RPMI7951 (cell line): ENCODE measurements around the gene TXNRD2. TPM values are rescaled to one million over a fixed set of nuclear protein-coding genes. Genes with fewer than 3 reads are reported as not detected.

Experiments
- DNase-seq: peaks from one replicate; pipeline ENCODE4 v3.0.0-alpha.2; 2012; ENCODE audit warnings: low read depth
- total RNA-seq: library from RNA; depleted of rRNA; stranded (reverse); fragments of >200 nt; shearing (Covaris generic); gene quantifications from 2 replicates; pipeline ENCODE4 v1.2.3, GENCODE V29; 2014

Gene TXNRD2
- total RNA-seq, 1 experiment from 2014 or later, result 24.9 TPM

DNA sequence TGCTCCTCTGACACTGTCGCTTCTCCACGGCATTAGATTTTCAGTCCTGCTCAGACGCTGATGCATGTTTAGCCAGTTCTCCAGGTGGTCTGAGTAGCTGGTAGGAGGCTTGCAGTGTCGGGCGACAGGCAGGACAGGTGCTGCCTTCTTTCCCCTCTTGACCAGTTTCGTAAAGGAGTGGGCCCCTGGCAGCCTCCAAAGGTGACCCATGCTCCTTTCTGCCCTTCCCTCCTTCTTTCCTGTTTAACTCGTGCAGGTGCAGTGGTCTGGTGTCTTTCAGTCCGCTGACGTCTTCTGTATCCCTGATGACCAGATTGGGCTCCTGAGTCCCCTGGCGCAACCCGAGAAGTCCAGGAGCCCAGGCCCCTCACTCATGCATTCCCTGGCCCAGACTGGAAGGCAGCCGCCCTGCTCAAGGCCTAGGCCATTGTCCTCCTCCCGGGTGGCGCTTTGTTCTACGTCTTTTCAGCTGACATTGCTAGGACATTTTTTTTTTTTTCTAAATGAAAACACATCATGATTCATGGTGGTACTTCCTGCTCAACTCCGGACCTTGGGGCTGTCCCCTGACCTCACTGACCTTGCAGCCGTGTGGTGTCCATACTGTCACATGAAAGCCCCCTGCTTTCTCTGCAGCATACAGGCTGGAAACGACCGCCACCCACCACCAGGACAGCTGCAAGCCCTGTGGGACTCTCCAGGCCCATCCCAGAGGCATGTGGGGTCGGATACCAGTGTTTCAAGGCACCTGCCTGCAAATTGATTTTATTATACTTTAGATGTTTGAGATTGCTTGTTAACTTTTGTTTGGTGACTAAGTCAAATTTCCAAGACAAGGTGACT, 25.5 kb upstream of the TXNRD2 start:
- no peak for DNase-seq

DNA sequence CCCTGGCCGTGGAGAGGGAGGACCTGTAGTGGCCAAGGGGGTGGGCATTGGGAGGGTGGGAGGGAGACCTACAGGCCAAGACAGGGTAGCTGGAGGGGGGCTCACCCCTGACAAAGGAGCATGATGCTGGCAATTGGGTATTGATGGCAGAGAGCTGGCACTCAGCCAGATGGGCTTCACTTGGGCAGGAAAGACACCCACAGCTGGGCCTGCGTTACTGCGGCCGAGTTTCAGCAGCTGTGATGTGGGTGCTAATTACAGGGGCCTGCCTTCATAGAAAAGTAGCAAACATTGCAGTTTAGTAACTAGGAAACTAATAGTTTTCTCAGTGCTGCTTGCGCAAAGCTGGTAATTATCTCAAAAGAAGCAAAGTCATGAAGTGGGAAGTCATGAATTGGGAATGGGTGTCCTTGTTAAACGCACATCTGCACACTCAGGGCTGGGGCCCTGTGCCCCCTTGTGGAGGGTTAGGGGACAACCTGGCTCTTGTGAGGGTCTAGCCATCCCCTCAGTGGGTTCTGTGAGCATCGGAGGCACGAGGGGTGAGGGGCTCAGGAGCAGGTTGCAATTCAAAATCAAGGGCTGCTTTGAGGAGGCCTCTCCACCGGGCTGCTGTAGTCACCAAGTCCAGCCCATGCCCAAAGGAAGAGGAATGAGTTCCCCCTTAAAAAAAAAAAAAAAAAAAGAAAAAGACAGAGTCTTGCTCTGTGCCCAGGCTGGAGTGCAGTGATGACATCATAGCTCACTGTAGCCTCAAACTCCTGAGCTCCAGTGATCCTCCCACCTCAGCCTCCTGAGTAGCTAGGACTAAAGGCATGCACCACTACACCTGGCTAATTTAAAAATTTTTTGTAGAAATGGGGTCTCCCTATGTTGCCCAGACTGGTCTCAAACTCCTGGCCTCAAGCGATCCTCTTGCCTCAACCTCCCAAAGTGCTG, 24.4 kb upstream of the TXNRD2 start:
- no peak for DNase-seq

DNA sequence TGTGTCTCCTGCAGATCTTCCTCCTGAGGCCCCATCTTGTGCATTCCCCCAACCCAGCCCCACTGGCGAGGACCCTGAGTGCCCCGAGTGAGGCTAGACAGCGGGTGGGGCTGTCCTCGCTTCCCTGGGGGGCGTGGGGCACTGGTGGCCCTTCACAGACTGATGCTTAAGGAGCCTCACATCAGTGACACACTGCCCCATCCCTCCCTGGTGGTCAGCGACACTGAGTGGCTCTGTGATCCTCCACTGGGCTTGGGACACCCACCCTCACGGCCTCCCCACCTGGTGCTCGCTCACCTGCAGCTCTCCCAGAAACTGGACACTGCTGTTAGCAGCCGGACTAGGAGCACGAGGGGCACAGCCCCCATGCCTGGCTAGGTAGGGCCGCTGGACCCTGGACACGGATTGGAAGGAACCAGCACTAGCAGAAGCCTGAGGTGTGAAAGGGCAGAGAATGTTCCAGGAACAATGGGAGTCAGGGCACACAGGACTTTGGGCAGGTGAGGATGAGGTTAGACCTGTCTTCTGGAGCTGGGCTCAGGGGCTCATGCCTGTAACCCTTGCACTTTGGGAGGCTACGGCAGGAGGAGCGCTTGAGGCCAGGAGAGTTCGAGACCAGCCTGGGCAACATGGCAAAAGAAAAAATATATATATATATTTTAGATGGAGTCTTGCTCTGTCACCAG, 23.2 kb upstream of the TXNRD2 start:
- DNase-seq, result no peak

DNA sequence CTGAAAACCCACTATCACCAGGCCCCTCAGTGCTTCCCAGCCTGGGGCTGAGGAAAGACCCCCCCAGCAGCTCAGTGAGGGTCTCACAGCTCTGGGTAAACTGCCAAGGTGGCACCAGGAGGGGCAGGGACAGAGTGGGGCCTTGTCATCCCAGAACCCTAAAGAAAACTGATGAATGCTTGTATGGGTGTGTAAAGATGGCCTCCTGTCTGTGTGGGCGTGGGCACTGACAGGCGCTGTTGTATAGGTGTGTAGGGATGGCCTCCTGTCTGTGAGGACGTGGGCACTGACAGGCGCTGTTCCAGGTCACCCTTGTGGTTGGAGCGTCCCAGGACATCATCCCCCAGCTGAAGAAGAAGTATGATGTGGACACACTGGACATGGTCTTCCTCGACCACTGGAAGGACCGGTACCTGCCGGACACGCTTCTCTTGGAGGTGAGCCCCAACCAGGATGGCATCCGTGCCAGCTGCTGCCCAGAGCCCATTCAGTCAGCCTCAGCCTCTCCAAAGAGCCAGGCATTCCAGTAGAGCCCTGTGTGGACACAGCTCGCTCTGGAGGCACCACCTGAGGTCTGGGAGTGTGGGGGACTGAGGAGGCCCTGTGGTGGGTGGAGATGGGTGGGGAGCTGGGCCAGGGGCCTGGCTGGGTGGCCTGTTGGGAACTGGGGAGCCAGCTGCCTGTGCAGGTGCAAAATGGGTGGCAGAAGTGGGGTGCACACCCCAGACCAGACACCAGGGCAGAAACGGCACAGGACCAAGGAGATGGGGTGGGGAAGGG, 22.4 kb upstream of the TXNRD2 start:
- DNase-seq, result no peak

DNA sequence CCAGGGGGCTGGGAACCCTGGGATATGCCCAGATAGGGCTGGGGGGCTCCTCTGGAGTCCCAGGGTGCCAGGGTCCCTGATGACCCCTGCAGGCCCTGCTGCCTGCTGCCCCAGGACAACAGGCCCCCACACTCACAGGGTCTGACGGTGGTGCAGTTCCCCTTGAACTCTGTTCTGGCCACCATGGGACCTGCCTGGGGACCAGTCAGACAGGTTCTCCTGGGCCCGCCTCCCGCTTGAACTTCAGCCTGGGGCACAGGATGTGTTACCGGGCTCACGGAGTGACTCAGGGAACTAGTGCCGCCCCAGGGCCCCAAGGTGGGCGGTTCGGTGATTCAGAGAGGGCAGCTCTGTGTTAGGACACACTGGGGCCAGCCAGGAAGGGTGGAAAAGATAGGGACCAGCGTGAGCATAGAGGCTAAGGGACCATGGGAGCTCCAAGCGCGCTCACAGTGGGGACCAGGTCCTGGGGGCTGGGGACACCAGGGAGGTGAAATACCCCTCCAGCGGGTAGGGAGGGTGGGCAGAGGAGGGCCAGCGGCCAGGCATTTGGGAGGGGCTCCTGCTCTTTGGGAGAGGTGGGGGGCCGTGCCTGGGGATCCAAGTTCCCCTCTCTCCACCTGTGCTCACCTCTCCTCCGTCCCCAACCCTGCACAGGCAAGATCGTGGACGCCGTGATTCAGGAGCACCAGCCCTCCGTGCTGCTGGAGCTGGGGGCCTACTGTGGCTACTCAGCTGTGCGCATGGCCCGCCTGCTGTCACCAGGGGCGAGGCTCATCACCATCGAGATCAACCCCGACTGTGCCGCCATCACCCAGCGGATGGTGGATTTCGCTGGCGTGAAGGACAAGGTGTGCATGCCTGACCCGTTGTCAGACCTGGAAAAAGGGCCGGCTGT, 21.5 kb upstream of the TXNRD2 start:
- DNase-seq, result peak; percentile 66

DNA sequence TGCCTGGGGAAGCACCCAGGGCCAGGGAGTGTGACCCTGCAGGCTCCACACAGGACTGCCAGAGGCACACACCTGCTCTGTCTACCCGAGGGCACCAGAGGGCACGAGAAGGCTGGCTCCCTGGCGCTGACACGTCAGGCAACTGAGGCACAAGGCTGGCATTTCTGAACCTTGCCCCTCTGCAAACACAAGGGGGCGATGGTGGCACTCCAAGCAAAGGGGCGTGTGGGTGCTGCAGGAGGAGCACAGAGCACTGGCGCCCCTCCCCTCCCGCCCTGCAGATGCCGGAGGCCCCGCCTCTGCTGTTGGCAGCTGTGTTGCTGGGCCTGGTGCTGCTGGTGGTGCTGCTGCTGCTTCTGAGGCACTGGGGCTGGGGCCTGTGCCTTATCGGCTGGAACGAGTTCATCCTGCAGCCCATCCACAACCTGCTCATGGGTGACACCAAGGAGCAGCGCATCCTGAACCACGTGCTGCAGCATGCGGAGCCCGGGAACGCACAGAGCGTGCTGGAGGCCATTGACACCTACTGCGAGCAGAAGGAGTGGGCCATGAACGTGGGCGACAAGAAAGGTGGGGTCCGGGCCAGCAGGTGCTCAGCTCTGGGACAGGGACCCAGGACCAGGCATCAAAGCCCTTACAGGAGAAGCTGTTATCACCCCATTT, 20.8 kb upstream of the TXNRD2 start:
- DNase-seq, result peak; percentile 45

DNA sequence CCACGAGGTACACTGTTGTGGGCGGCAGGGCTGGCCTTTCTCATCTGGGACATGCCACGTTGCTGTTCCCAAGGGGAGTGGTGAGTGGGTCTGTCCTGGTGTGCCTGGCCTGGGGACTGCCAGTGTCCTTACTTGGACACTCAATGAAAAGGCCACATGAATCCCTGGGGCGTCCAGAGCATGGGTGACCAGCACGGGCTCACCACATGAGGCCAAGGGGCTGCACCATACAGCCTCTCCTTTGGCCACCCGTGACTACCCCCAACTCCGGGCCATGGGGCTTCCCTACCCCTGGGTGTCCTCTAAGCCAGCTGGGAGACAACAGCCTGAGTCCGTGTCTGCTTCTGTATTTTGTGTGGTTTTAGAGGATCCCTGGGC, 20.2 kb upstream of the TXNRD2 start:
- no peak for DNase-seq

DNA sequence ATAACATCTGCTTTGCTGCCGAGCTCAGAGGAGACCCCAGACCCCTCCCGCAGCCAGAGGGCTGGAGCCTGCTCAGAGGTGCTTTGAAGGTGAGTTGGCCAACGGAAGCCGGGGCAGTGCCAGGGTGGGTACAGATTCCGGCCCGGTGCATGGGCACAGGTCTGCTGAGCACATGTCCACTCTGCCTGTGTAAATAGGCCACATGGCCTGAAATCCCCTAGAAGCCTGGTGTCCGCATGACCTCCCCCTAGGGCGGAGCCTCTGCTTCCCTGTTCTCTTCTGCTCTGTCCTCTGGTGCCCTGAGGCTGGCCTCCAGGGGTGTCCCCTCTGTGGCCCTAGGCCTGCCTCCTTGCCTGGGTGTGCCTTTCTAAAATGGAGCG, 19.6 kb upstream of the TXNRD2 start:
- DNase-seq, result no peak

DNA sequence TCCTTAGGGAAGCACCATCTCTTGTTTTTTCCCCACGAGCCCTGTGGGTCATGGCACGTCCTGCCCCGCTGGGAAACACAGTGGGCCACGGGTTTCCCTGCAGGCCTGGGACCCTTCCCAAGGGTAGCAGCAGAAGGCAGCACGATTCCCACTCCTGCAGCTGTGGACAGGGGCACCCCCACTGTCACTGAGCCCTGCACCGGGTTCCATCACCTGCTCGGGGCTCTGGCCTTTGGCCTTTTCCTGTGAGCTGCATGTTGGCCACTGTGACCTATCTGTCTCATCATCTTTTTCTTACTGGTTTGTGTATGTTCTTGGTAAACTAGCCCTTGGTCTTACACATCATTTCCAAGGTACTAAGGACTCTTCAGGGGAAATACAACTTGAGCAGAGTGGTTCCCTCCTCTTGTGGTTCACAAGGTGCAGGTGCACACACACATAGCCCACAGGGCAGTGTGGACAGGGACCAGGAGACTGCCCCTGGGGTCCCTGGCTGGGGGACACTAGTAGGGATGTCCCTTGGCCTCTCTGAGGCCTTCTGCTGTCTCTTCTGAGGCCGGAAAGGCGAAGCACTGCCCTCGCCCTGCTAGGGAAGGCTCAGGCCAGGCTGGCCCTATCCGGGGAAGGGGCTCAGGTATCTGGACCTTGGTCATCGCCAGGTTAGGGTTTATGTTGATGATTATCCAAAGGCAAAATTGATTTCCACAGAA, 19.0 kb upstream of the TXNRD2 start:
- DNase-seq, result no peak

DNA sequence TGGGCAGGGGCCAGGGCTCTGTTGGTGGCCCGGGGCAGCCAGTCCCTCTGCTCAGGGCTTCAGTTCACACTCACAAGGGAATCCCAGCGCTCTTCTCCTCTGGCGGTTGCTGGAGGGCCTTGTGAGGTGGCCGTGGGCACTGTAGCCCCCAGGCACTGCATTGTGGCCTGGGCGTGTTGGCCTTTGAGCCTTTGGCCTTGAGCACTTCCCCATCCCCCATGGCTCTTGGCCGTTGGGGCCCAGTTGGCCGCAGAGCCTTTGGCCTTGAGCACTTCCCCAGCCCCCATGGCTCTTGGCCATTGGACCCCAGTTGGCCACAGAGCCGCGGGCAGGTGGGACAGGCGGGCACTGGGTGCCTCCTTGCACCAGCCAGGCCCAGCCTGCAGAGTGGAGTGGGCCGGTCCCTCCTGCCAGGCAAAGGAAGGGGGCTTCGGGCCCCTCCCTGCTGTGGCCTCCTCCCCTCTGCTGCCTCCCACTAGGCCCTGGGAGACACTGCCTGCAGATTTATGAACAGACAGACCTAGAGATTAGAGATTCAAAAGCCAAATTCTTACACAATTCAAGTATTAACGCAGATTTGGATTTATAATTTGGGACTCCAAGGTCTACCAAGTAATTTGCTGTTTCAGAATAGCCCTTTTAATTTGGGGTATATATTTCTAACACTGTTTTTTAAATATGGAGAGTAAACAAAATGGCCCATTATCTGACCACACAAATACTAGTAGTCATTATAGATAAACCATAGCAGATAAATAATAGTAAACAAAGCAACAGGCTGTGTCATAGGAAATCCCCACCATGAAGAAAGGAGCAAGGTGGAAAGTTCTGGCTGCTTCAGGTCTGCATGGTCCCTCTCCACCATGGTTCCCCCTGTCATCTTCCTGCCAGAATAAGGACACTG, 18.2 kb upstream of the TXNRD2 start:
- DNase-seq, result no peak

DNA sequence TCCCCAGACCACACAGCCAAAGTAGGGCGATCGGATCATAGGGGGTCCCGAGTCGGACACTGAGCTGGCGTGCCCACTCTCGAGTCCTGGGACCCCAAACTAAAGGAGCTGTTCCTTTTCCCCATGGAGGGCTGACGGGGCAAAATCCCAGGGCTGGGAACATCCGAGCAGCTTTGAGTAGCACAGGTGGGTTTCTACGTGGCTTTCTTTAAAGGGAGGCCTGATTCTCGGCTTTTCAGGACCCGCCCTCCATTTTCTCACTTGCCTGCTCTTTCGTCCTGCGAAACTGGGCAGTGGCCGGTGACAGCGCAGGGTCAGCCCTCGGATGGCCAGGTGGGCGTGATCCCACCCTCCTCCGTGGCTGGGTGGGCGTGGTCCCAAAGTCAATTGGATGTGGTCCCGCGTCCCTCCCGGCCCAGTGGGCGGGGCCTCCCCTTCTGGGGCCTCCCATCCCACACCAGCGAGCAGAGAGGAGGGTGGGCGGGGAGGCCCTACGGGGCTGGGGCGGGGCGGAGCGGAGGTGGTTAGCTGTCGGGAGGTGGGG, 17.5 kb upstream of the TXNRD2 start:
- DNase-seq, result no peak

DNA sequence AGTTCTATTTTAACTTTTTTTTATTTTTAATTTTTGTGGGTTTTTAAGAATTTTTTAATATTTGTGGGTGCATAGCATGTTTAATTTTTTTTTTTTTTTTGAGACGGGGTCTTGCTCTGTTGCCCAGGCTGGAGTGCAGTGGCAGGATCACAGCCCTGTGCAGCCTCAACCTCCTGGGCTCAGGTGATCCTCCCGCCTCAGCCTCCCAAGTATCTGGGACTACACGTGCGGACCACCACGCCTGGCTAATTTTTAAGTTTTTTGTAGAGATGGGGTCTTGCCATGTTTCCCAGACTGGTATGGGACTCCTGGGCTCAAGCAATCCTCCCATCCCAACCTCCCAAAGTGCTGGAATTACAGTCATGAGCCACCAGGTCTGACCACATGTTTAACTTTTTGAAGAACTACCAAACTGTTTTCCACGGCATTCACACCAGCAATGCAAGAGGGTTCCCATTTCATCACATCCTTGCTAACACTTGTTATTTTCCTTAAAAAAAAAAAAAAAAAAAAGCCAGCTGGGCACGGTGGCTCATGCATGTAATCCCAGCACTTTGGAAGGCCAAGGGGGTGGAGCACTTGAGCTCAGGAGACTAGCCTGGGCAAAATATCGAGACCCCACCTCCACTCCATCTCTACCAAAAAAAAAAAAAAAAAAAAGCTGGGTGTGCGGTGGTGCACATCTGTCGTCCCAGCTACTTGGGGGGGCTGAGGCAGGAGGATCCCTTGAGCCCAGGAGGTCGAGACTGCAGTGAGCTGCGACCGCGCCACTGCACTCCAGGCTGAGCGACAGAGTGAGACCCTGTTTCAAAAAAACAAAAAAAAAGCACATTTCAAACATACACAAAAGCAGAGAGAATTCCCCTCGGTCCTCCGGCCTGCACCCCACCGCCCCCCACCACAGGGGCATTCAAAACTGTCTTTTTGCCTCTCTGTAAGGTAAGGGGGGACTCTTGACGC, 16.7 kb upstream of the TXNRD2 start:
- no peak for DNase-seq

DNA sequence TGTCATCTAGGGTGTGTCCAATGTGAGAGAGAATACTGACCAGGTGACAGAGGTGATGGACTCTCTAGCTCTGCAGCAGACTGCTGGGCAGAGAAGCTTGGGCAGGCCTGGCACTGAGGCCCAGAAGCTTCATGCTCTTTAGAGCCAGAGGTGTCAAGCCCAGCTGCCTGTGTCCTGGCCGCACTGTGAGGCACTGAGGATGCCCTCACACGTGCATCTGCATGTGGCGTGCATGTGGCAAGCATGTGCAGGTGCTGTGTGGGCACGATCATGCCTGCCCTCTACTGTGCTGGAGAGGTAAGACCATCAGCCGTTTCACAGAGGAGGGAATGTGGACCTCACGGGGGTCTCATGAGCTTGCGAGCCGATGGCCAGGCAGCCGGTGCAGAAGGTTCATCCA, 15.8 kb upstream of the TXNRD2 start:
- no peak for DNase-seq

DNA sequence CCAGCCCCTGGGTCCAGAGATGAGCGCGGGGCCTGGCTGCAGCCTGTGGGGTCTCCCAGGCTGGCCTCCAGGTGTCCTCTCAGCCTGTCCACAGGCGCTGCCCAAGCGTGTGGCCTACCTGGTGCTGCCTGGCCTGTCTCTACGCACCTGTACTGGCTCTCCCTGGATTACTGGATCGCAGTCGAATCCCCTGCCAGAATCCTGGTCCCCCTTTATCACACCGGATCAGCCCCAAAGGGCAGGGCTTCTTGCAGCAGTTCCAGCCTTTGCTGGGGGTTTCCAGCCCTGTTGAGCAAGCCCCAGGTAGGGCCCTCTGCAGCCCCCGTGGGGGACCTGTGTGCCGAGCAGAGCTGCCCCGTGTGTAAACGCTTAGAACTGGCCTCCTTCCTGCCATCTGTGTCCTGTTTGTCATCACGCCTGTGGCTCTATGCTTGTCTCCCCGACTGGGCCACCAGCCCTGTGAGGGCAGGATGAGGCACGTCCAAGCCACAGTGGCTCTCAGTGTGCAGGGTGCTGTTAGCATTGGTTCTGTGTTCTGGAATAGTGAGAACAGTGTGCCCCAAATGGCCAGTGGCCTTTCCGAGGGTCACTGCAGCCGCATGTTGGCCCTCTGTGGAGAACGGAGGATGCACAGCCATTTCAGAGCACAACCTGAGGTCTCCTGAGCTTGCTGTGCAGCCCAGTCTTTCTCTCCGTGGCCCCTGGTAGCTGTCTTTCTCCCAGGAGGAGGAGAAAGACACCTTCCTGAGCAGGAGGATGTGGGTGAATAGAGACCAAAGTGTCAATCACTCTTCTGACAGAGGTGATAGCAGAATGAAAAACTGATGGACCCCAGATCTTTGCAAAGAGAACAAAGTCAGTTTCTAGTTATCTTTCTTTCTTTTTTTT, 13.9 kb upstream of the TXNRD2 start:
- no peak for DNase-seq

DNA sequence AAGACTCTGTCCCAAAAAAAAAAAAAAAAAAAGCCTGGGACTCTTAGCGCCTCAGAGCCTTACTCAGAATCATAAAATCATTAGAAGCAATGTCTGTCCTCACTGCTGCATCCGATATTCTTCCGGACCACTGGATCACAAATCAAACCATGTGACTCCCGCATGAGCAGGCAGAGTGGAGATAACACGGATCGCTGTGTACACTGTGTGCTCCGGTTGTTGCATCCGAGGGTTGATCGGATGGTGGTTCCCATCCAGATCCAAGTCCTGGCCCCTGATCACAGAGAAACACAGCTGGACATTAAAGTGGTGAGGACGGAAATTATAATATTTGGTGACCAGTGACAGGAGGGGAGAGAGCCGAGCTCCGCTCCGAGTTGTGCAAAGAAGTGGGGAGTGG, 9.7 kb upstream of the TXNRD2 start:
- no peak for DNase-seq
